Fibroblast of mammary gland (primary cell): ENCODE results near the gene DFFB.
"Not testable (repeated sequence)": the region's sequence is repeated elsewhere in the genome, so short reads cannot be mapped to it uniquely, and the experiment has no call there.

Source experiments
- DNase-seq: peaks from one replicate; pipeline ENCODE4 v3.0.0-alpha.2; 2010; ENCODE audit warnings: low read depth
- H3K4me3 ChIP-seq: 2 replicates; pipeline ENCODE4 v1.5.1; 2011; ENCODE audit warnings: low read depth, mild to moderate bottlenecking, low read length, moderate library complexity; ENCODE audit not compliant: control insufficient read depth
- CTCF ChIP-seq: conservative IDR thresholded peaks from 2 replicates; pipeline ENCODE4 v1.5.1; 2011; ENCODE audit warnings: low read depth, low read length, inconsistent platforms; ENCODE audit not compliant: control insufficient read depth, insufficient read depth

Gene DFFB

GRCh38 chr1:3915551-3916121, 58.4 kb downstream of the DFFB start:
- DNase-seq = no peak
- no peak overlapping the region for H3K4me3 ChIP-seq
- TF ChIP-seq CTCF = no peak

- H3K4me3 ChIP-seq = no peak overlapping the region
- DNase-seq = no peak
- no peak for TF ChIP-seq CTCF
These were observed 60.5 kb downstream of the DFFB start for GRCh38 chr1:3917761-3918160.

- not testable (repeated sequence) for DNase-seq, H3K4me3 ChIP-seq
These were observed 61.1 kb downstream of the DFFB start for GRCh38 chr1:3918359-3918758.

GRCh38 chr1:3918966-3919611, 61.8 kb downstream of the DFFB start:
- no peak for DNase-seq
- TF ChIP-seq CTCF = no peak
- H3K4me3 ChIP-seq = no peak overlapping the region

GRCh38 chr1:3919706-3920105, 62.4 kb downstream of the DFFB start:
- no peak for TF ChIP-seq CTCF
- no peak overlapping the region for H3K4me3 ChIP-seq
- DNase-seq = no peak

GRCh38 chr1:3921765-3922164, 64.5 kb downstream of the DFFB start:
- TF ChIP-seq CTCF = no peak
- no peak for DNase-seq
- H3K4me3 ChIP-seq = no peak overlapping the region

GRCh38 chr1:3922201-3922725, 65.0 kb downstream of the DFFB start:
- no peak for TF ChIP-seq CTCF
- DNase-seq = no peak
- no peak overlapping the region for H3K4me3 ChIP-seq
